ENCODE results near the gene LSM4. TPM values are rescaled to one million over a fixed set of nuclear protein-coding genes. Genes with fewer than 3 reads are reported as not detected.
A peak's percentile ranks its signal among the peaks of the same experiment; 100 is the strongest.

LSM4 gene
- total and polyA plus RNA-seq, 10 of the 15 experiments (the other 5 are each of a cell fraction or from before 2014, with no cell fraction given), result 12.6 to 652 (median 217) TPM

DNA sequence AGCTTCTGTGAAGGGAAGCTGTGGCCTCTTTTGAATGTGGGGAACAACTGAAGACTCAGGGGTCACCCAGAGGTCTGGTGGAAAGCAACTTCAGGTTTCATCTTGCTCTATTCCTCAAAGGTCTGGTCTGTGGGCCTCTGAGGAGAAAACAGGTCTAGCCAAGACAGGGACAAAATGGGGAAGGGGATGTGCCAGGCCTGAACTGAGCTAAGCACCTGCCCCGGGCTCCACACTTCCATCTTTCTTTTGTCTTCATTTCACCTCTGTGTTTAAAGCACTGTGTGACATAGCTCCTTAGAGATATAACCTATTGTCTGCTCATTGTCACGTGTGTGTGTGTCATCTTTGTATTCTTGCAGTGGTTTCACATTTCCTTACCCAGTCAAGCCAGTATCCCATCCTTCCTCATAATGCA is 43.2 kb upstream of the LSM4 start:
- ATAC-seq, result peak; percentile 43
- Histone ChIP-seq H3K79me2 (ENCODE audit: control insufficient read depth, insufficient read depth, low read length) (no peaks in the 10 kb centered on the region), H3K27ac (ENCODE audit: control insufficient read depth, insufficient read depth) (peak overlapping the region; percentile 42), H3K4me3 (no peak overlapping the region), H3K9ac (ENCODE audit: control insufficient read depth, insufficient read depth, low read length) (no peak overlapping the region), H3K4me2 (ENCODE audit: control insufficient read depth, insufficient read depth) (no peak overlapping the region), H3K36me3 (ENCODE audit: control insufficient read depth in 2 of 2, insufficient read depth in 2 of 2, low read length in 1 of 2) (peaks cover 0 to 6% of the 10 kb centered on the region in 2 experiments), H3K4me1 (ENCODE audit: control insufficient read depth, insufficient read depth, low read length) (peaks cover 11% of the 10 kb centered on the region), H2AFZ (ENCODE audit: control insufficient read depth, low read depth, low read length) (no peak overlapping the region), H3K27me3 (replicated peaks in 1 of 2; ENCODE audit: control insufficient read depth in 2 of 2, insufficient read depth in 2 of 2, low read length in 1 of 2) (no peaks in the 10 kb centered on the region), H3K9me3 (replicated peaks; ENCODE audit: control insufficient read depth, insufficient read depth, low read length) (no peaks in the 10 kb centered on the region; the same call in 2 of the 3 replicates), H4K20me1 (ENCODE audit: control insufficient read depth, insufficient read depth) (no peaks in the 10 kb centered on the region)
- in situ Hi-C loops (cut with MboI) (no loop called here), intact Hi-C loops (cut with micrococcal nuclease; ENCODE audit: unreplicated experiment) (no loop called here)
- whole genome bisulfite sequencing (ENCODE audit: insufficient coverage, insufficient replicate concordance, low lambda C conversion rate, missing lambda C conversion rate), result 73% methylated on average over 2 of the region's 2 CpGs
- TSS peak; percentile 47 for BruUV-seq (replicated peaks)
- ChIA-PET POLR2A (interaction anchor here (0.9 to 1.2 kb wide), 2 partner anchors 26 to 85 kb away, joined by 3 read pairs; partner anchors contain the start of genes JUND and PGPEP1), SMC1A (ENCODE audit: uncharacterized antibody, unreplicated experiment) (interaction anchor here (1.0 to 1.5 kb wide), 3 partner anchors 16 to 46 kb away, joined by 3 to 4 read pairs (median 3); no protein-coding TSS in a partner anchor), RAD21 (ENCODE audit: unreplicated experiment) (interaction anchor here (0.7 to 1.6 kb wide), 2 partner anchors 15 to 37 kb away, joined by 3 to 5 read pairs; no protein-coding TSS in a partner anchor), CTCF (interaction anchor here (1.0 to 1.5 kb wide), 3 partner anchors 22 to 87 kb away, joined by 4 to 5 read pairs (median 4); no protein-coding TSS in a partner anchor)
- FAIRE-seq, result no peak
- peak in 1 of 2 experiments; percentile 34; a peak in 1 of 4 replicates for TF ChIP-seq BHLHE40 (IDR thresholded peaks at IDR 0.05; ENCODE audit: borderline replicate concordance in 1 of 2, low read depth in 2 of 2, low read length in 1 of 2)
- TF ChIP-seq, protein P1, sequence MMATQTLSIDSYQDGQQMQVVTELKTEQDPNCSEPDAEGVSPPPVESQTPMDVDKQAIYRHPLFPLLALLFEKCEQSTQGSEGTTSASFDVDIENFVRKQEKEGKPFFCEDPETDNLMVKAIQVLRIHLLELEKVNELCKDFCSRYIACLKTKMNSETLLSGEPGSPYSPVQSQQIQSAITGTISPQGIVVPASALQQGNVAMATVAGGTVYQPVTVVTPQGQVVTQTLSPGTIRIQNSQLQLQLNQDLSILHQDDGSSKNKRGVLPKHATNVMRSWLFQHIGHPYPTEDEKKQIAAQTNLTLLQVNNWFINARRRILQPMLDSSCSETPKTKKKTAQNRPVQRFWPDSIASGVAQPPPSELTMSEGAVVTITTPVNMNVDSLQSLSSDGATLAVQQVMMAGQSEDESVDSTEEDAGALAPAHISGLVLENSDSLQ (IDR thresholded peaks at IDR 0.05), result no peak
- TF ChIP-seq RAD51 (IDR thresholded peaks at IDR 0.05), result peak; percentile 41; the same call in 1 of the 2 replicates
- 0 out of 2 replicates have a peak, but pooled peaks have one; percentile 11 for TF ChIP-seq ATF7 (IDR thresholded peaks at IDR 0.05; ENCODE audit: low read depth)
- no peak for DNase-seq (ENCODE audit: low read depth, low spot score)
